MCF 10A (cell line): Measurements from ENCODE around the gene GUCY2C. TPM values are rescaled to one million over a fixed set of nuclear protein-coding genes. Genes with fewer than 3 reads are reported as not detected.

Experiments
- BruUV-seq: library from RNA; stranded (reverse); fragments of 400-500 nt; replicated peaks from 2 replicates; lab custom pipeline; 2021; lab: Mats Ljungman, UMichigan
- CTCF ChIA-PET: fragments of 300-600 bp; sonication (Branson Sonifier 250); formaldehyde crosslinking; extraction: SDS; loops from one replicate; lab custom pipeline; 2021; ENCODE audit warnings: antibody characterized with exemption, inconsistent platforms; lab: Yijun Ruan, JAX
- POLR2A ChIA-PET: fragments of 300-600, 350-650 bp; sonication (Branson Sonifier 250); formaldehyde crosslinking; extraction: SDS; loops from one replicate; lab custom pipeline; 2020; ENCODE audit warnings: antibody characterized with exemption, inconsistent platforms; lab: Yijun Ruan, JAX
- DNase-seq: peaks from one replicate; pipeline ENCODE4 v3.0.0-alpha.2; 2018; ENCODE audit not compliant: unreplicated experiment
- H3K27ac Mint-ChIP-seq: one replicate; pipeline ENCODE4 v1.8.0; 2022; ENCODE audit warnings: mild to moderate bottlenecking, low read depth, mixed read lengths; ENCODE audit not compliant: unreplicated experiment
- H3K27me3 Mint-ChIP-seq: one replicate; pipeline ENCODE4 v1.8.0; 2022; ENCODE audit warnings: mixed read lengths; ENCODE audit not compliant: insufficient read depth, unreplicated experiment
- H3K36me3 Mint-ChIP-seq: one replicate; pipeline ENCODE4 v1.8.0; 2022; ENCODE audit warnings: mild to moderate bottlenecking, moderate library complexity, mixed read lengths; ENCODE audit not compliant: insufficient read depth, unreplicated experiment
- H3K4me1 Mint-ChIP-seq: one replicate; pipeline ENCODE4 v1.8.0; 2022; ENCODE audit warnings: mixed read lengths; ENCODE audit not compliant: insufficient read depth, unreplicated experiment
- H3K4me3 Mint-ChIP-seq: one replicate; pipeline ENCODE4 v1.8.0; 2022; ENCODE audit warnings: mild to moderate bottlenecking, moderate library complexity, mixed read lengths; ENCODE audit not compliant: unreplicated experiment
- H3K9me3 Mint-ChIP-seq: one replicate; pipeline ENCODE4 v1.8.0; 2022; ENCODE audit warnings: mixed read lengths; ENCODE audit not compliant: unreplicated experiment
- intact Hi-C: fragments of 100-400 bp; cut with micrococcal nuclease; formaldehyde crosslinking; loops from 2 replicates; pipeline ENCODE4 v1.14.1; 2022
- total RNA-seq: library from RNA; stranded (reverse); gene quantifications from 2 replicates; pipeline ENCODE4 v1.2.3, GENCODE V29; 2022
- TF ChIP-seq, protein P1 (sequence below): fragments of 200-600 bp; IDR thresholded peaks from one replicate; pipeline ENCODE4 v1.8.0; 2022; ENCODE audit warnings: antibody characterized with exemption, mild to moderate bottlenecking; ENCODE audit not compliant: unreplicated experiment

GUCY2C gene
- total RNA-seq, 1 experiment from 2014 or later, result not detected

DNA sequence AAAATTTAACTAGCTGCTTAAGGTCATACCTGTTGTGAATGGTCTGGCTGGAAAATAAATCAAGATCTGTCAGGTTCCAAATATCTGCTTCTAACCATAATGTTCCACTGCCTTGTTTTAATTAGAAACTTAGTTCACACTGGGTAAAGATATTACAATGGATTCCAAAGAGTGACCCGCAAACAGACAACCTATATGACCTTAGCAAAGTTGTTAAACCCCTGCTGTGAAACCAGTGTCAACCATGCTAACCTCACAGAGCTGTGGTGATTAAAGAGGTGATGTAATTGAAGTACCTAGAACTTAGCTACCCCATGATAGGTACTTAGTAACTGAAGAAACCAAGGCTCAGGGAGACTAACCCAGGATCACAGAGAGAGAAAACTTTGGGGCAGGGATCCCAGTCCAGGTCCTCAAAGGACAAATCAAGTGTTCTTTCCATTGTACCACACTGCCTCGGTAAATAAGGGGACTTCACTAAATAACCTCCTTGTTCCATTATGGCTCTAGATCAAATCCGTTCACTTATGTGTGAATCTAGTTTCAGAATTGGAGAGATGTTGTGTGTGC is 2.2 kb downstream of the GUCY2C start:
- no peaks in the 10 kb centered on the region for H3K9me3 Mint-ChIP-seq
- no peaks in the 10 kb centered on the region for H3K36me3 Mint-ChIP-seq
- TF ChIP-seq, protein P1, sequence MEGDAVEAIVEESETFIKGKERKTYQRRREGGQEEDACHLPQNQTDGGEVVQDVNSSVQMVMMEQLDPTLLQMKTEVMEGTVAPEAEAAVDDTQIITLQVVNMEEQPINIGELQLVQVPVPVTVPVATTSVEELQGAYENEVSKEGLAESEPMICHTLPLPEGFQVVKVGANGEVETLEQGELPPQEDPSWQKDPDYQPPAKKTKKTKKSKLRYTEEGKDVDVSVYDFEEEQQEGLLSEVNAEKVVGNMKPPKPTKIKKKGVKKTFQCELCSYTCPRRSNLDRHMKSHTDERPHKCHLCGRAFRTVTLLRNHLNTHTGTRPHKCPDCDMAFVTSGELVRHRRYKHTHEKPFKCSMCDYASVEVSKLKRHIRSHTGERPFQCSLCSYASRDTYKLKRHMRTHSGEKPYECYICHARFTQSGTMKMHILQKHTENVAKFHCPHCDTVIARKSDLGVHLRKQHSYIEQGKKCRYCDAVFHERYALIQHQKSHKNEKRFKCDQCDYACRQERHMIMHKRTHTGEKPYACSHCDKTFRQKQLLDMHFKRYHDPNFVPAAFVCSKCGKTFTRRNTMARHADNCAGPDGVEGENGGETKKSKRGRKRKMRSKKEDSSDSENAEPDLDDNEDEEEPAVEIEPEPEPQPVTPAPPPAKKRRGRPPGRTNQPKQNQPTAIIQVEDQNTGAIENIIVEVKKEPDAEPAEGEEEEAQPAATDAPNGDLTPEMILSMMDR, result no peak
- no peak overlapping the region for H3K27ac Mint-ChIP-seq
- no peaks in the 10 kb centered on the region for H3K27me3 Mint-ChIP-seq
- intact Hi-C loops, result no loop called here
- CTCF ChIA-PET, result interaction anchor here (1.5 kb wide), 1 partner anchor 76 kb away, joined by 3 read pairs; no protein-coding TSS in a partner anchor
- DNase-seq, result no peak
- no peaks in the 10 kb centered on the region for H3K4me1 Mint-ChIP-seq
- H3K4me3 Mint-ChIP-seq, result no peak overlapping the region
- no TSS peak for BruUV-seq
- POLR2A ChIA-PET, result no interaction called here

DNA sequence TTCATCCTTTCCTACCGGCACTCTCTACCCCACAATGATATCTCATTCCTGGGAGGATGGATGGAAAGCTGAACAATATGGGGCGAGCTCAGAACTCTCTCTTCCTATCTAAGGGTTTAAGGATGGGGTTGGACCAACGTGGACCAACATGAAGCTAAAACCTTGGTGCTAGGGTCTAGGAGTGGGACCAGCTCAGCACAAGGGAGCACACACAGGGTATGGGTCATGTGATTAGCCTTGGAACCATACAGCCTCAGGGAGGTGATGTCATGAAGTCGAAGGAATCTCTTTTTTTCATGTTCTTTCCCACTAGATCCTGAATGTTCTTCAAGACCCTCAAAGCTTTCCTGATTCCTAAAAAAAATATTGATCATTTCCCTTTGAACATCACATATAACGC is 3.3 kb downstream of the GUCY2C start:
- no peak overlapping the region for H3K4me3 Mint-ChIP-seq
- no peak for DNase-seq
- POLR2A ChIA-PET, result no interaction called here
- H3K36me3 Mint-ChIP-seq, result no peaks in the 10 kb centered on the region
- no peaks in the 10 kb centered on the region for H3K27me3 Mint-ChIP-seq
- intact Hi-C loops, result no loop called here
- TF ChIP-seq, protein P1, result no peak
- H3K4me1 Mint-ChIP-seq, result no peaks in the 10 kb centered on the region
- H3K27ac Mint-ChIP-seq, result no peak overlapping the region
- no peaks in the 10 kb centered on the region for H3K9me3 Mint-ChIP-seq
- BruUV-seq, result no TSS peak
- CTCF ChIA-PET, result interaction anchor here (0.5 to 1.5 kb wide), 5 partner anchors 25 to 953 kb away, joined by 3 to 4 read pairs (median 3); no protein-coding TSS in a partner anchor

DNA sequence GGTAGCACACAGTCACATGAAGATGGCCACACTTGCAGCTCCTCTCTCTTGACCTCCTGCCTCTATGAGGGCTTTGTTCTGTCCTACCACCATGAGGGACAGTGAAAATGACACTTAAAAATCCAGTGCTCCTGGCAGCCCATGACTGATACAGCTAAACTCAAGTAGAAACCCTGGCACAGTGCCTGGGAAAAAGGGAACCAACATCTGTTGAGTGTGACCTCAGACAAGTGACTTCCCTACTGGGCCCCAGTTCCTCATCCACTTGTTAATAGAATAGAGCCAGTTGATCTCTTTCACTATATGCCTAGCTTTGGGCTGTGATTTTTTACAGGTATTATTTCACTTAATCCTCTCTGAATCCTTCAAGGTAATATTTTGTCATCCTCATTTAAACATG is 4.8 kb downstream of the GUCY2C start:
- Mint-ChIP-seq H3K9me3 (no peaks in the 10 kb centered on the region), H3K27me3 (no peaks in the 10 kb centered on the region), H3K27ac (no peak overlapping the region), H3K4me3 (no peak overlapping the region), H3K4me1 (no peaks in the 10 kb centered on the region), H3K36me3 (no peaks in the 10 kb centered on the region)
- intact Hi-C loops, result no loop called here
- BruUV-seq, result no TSS peak
- ChIA-PET CTCF (interaction anchor here (0.6 kb wide), 1 partner anchor 64 kb away, joined by 3 read pairs; no protein-coding TSS in a partner anchor), POLR2A (no interaction called here)
- no peak for DNase-seq
- TF ChIP-seq, protein P1, result no peak

DNA sequence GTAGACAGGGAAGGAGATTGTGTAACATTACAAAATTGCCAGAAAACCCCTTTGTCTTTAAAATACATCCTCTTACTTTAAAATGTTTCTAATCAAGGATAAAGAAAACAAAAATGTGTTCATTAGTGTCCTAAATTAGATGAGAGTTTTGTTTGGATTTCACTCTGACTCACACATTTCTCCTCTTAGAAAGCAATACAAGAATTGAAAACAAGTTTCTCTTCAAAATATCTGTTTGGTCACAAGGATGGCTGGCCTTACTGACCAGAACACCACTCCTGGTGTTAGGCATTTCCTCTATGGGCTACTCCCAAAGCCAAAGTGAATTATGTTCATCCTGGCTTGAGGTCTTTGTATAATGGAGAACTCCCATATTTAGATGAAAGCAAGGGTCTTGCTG is 6.4 kb downstream of the GUCY2C start:
- intact Hi-C loops, result no loop called here
- CTCF ChIA-PET, result no interaction called here
- H3K27me3 Mint-ChIP-seq, result no peaks in the 10 kb centered on the region
- BruUV-seq, result no TSS peak
- H3K4me3 Mint-ChIP-seq, result no peak overlapping the region
- no peaks in the 10 kb centered on the region for H3K9me3 Mint-ChIP-seq
- POLR2A ChIA-PET, result no interaction called here
- H3K27ac Mint-ChIP-seq, result no peak overlapping the region
- no peak for DNase-seq
- no peaks in the 10 kb centered on the region for H3K4me1 Mint-ChIP-seq
- H3K36me3 Mint-ChIP-seq, result no peaks in the 10 kb centered on the region
- TF ChIP-seq, protein P1, result no peak
